Activated CD4-positive, alpha-beta memory T cell treated with anti-CD3 and anti-CD28 coated beads for 36 hours (primary cell): Measurements from ENCODE around the gene HMGCLL1. TPM values are rescaled to one million over a fixed set of nuclear protein-coding genes. Genes with fewer than 3 reads are reported as not detected.

Experiments
- CTCF ChIA-PET: fragments of 350-600 bp; sonication (Branson Sonifier 250); formaldehyde crosslinking; loops from one replicate; lab custom pipeline; 2021; ENCODE audit warnings: antibody characterized with exemption, inconsistent platforms; lab: Charles Lee
- POLR2A ChIA-PET: fragments of 350-600 bp; sonication (Branson Sonifier 250); formaldehyde crosslinking; loops from one replicate; lab custom pipeline; 2021; ENCODE audit warnings: antibody characterized with exemption; lab: Charles Lee
- DNase-seq: peaks from one replicate; pipeline ENCODE4 v3.0.0-alpha.2; 2020
- H3K27ac Mint-ChIP-seq: one replicate; pipeline ENCODE4 v1.8.0; 2021; ENCODE audit warnings: mixed read lengths
- H3K27me3 Mint-ChIP-seq: one replicate; pipeline ENCODE4 v1.8.0; 2021; ENCODE audit warnings: mixed read lengths
- H3K36me3 Mint-ChIP-seq: one replicate; pipeline ENCODE4 v1.8.0; 2021; ENCODE audit warnings: mixed read lengths
- H3K4me1 Mint-ChIP-seq: one replicate; pipeline ENCODE4 v1.8.0; 2021; ENCODE audit warnings: low read depth, mixed read lengths
- H3K4me3 Mint-ChIP-seq: one replicate; pipeline ENCODE4 v1.8.0; 2021; ENCODE audit warnings: mild to moderate bottlenecking, mixed read lengths
- H3K9me3 Mint-ChIP-seq: one replicate; pipeline ENCODE4 v1.8.0; 2021; ENCODE audit warnings: mixed read lengths
- intact Hi-C: fragments of 100-400 bp; cut with micrococcal nuclease; formaldehyde crosslinking; loops from one replicate; pipeline ENCODE4 v1.15.1; 2023
- total RNA-seq, 2 experiments: library from RNA; stranded (reverse); gene quantifications; one replicate each; pipeline ENCODE4 v1.2.3, GENCODE V29; 2021

HMGCLL1 gene
- total RNA-seq, 2 experiments from 2014 or later, result not detected

- Mint-ChIP-seq H3K4me3 (no peak overlapping the region), H3K36me3 (no peaks in the 10 kb centered on the region), H3K9me3 (peaks cover 7% of the 10 kb centered on the region), H3K27me3 (no peaks in the 10 kb centered on the region), H3K4me1 (no peaks in the 10 kb centered on the region), H3K27ac (no peak overlapping the region)
- POLR2A ChIA-PET, result no interaction called here
- intact Hi-C loops, result no loop called here
- CTCF ChIA-PET, result no interaction called here
- DNase-seq, result no peak
Observed at GRCh38 chr6:55473722-55474121, 105.3 kb downstream of the HMGCLL1 start.

GRCh38 chr6:55469951-55470366 is 109.0 kb downstream of the HMGCLL1 start:
- no peak overlapping the region for H3K4me3 Mint-ChIP-seq
- ChIA-PET POLR2A (no interaction called here), CTCF (no interaction called here)
- no peaks in the 10 kb centered on the region for H3K4me1 Mint-ChIP-seq
- peaks cover 11% of the 10 kb centered on the region for H3K9me3 Mint-ChIP-seq
- intact Hi-C loops, result no loop called here
- no peak for DNase-seq
- no peaks in the 10 kb centered on the region for H3K27me3 Mint-ChIP-seq
- no peaks in the 10 kb centered on the region for H3K36me3 Mint-ChIP-seq
- H3K27ac Mint-ChIP-seq, result no peak overlapping the region

DNA sequence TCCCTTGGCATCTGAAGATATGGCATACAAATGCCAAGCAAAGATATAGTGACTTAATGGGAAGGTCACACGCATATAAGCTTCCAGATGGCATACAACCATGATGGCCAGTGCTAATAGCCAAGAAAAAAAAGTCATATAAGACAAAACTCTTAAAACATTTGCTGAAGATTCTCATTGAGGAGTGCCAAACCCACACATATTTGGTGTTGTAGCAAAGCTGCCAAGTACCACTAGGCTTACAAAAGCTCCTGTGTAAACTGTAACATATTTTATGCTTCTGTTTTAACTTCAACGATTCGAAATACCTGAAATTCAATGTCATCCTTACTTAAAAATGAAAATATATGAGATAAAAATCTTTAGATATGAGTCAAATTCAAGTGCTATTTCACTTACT is 123.0 kb downstream of the HMGCLL1 start:
- H3K4me1 Mint-ChIP-seq, result no peaks in the 10 kb centered on the region
- POLR2A ChIA-PET, result no interaction called here
- intact Hi-C loops, result no loop called here

GRCh38 chr6:55450005-55450404 is 129.0 kb downstream of the HMGCLL1 start:
- peaks cover 8% of the 10 kb centered on the region for H3K9me3 Mint-ChIP-seq
- H3K27me3 Mint-ChIP-seq, result no peaks in the 10 kb centered on the region
- DNase-seq, result no peak
- H3K4me1 Mint-ChIP-seq, result no peaks in the 10 kb centered on the region
- intact Hi-C loops, result no loop called here
- ChIA-PET POLR2A (no interaction called here), CTCF (no interaction called here)
- no peaks in the 10 kb centered on the region for H3K36me3 Mint-ChIP-seq
- H3K27ac Mint-ChIP-seq, result no peak overlapping the region
- H3K4me3 Mint-ChIP-seq, result no peak overlapping the region

More for the DNA sequence above, 123.0 kb downstream of the HMGCLL1 start:
- Mint-ChIP-seq H3K27ac (no peak overlapping the region), H3K27me3 (no peaks in the 10 kb centered on the region), H3K9me3 (peaks cover 3% of the 10 kb centered on the region), H3K4me3 (no peak overlapping the region), H3K36me3 (no peaks in the 10 kb centered on the region)
- CTCF ChIA-PET, result no interaction called here
- no peak for DNase-seq

- no peak overlapping the region for H3K4me3 Mint-ChIP-seq
- ChIA-PET POLR2A (no interaction called here), CTCF (no interaction called here)
- no peaks in the 10 kb centered on the region for H3K4me1 Mint-ChIP-seq
- no peaks in the 10 kb centered on the region for H3K27me3 Mint-ChIP-seq
- DNase-seq, result no peak
- no peaks in the 10 kb centered on the region for H3K36me3 Mint-ChIP-seq
- H3K9me3 Mint-ChIP-seq, result peaks cover 10% of the 10 kb centered on the region
- intact Hi-C loops, result loop anchor here (5.0 kb wide), 1 partner anchor 438 kb away; no protein-coding TSS in a partner anchor
- no peak overlapping the region for H3K27ac Mint-ChIP-seq
Observed at GRCh38 chr6:55449225-55449624, 129.8 kb downstream of the HMGCLL1 start.

GRCh38 chr6:55448451-55448850 is 130.5 kb downstream of the HMGCLL1 start:
- intact Hi-C loops, result loop anchor here (5.0 kb wide), 1 partner anchor 439 kb away; no protein-coding TSS in a partner anchor
- H3K27me3 Mint-ChIP-seq, result no peaks in the 10 kb centered on the region
- no peaks in the 10 kb centered on the region for H3K36me3 Mint-ChIP-seq
- DNase-seq, result no peak
- ChIA-PET POLR2A (no interaction called here), CTCF (no interaction called here)
- H3K4me1 Mint-ChIP-seq, result no peaks in the 10 kb centered on the region
- peaks cover 8% of the 10 kb centered on the region for H3K9me3 Mint-ChIP-seq
- no peak overlapping the region for H3K27ac Mint-ChIP-seq
- H3K4me3 Mint-ChIP-seq, result no peak overlapping the region

- H3K27me3 Mint-ChIP-seq, result no peaks in the 10 kb centered on the region
- POLR2A ChIA-PET, result no interaction called here
- DNase-seq, result no peak
- H3K27ac Mint-ChIP-seq, result no peak overlapping the region
- no peaks in the 10 kb centered on the region for H3K36me3 Mint-ChIP-seq
- intact Hi-C loops, result loop anchor here (5.0 kb wide), 1 partner anchor 439 kb away; no protein-coding TSS in a partner anchor
- H3K4me1 Mint-ChIP-seq, result no peaks in the 10 kb centered on the region
- H3K4me3 Mint-ChIP-seq, result no peak overlapping the region
- peaks cover 8% of the 10 kb centered on the region for H3K9me3 Mint-ChIP-seq
- CTCF ChIA-PET, result no interaction called here
Observed at GRCh38 chr6:55447891-55448290, 131.1 kb downstream of the HMGCLL1 start.

DNA sequence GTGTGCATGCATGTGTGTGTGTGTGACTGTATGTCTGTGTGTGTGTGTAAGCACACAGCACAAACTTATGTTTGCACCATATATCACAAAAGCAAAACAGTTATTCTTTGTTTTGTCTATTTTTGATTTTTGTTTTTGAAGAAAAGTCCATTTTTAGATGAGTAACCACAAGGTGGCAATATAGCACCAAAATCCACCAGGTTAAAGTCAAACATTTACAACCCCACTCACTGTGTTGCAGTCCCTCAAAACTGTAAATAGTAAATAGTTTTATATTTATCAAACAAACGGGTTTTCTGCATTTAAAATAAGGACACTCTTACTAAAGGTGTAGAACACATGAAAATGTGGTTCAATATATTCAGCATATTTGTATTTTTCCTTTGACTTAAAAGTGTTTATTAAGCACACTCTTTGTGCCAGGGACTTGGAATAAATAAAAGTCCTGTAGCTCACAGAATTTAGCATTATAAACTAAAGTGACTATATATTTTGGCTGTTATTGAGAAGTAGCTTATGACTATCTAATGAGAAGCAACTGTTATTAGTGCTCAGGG is 133.3 kb downstream of the HMGCLL1 start:
- H3K27me3 Mint-ChIP-seq, result no peaks in the 10 kb centered on the region
- DNase-seq, result no peak
- peaks cover 5% of the 10 kb centered on the region for H3K9me3 Mint-ChIP-seq
- H3K4me1 Mint-ChIP-seq, result no peaks in the 10 kb centered on the region
- ChIA-PET CTCF (no interaction called here), POLR2A (no interaction called here)
- intact Hi-C loops, result loop anchor here (5.0 kb wide), 1 partner anchor 442 kb away; no protein-coding TSS in a partner anchor
- H3K27ac Mint-ChIP-seq, result no peak overlapping the region
- no peak overlapping the region for H3K4me3 Mint-ChIP-seq
- H3K36me3 Mint-ChIP-seq, result no peaks in the 10 kb centered on the region

DNA sequence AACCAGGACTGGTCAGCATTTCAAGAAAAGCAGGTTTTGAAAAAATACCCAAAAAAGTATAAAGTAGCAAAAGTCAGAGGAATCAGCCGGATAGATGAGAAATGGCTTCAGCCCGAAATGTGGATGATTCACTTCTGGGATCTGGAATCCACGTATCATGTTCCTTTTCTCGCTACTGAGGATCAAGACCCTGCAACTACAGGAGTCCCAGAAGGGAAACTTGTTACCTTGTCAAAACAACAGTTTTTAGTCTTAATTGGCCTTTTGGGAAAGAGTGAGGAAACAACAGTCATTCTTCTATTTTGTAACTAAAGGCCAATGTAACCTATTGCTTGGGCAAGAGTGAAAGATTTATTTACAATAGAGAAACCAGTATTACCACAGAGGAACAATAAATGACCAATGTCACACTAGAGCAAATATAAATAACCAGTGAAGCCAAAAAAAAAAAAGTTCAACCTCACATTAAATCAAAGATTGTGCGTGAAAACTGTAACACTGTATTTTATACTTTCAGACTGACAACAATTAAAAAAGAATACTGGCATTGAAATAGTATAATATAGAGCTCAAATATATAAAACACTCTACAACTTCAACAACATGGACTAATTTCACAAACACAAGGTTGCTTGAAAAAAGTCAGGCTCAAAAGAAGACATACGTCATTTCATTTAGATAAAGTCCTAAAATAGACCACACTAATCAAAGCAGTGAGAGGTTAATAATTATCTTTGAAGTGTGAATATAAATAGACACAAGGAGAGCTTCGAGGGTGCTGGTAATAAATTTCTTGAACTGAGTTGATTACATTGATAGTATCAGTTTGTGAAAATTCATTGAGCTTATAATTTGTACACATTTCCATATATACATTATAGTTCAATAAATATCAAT is 135.5 kb downstream of the HMGCLL1 start:
- intact Hi-C loops, result no loop called here
- Mint-ChIP-seq H3K4me3 (no peak overlapping the region), H3K4me1 (no peaks in the 10 kb centered on the region), H3K9me3 (peaks cover 5% of the 10 kb centered on the region), H3K36me3 (no peaks in the 10 kb centered on the region), H3K27me3 (no peaks in the 10 kb centered on the region), H3K27ac (no peak overlapping the region)
- no peak for DNase-seq
- ChIA-PET POLR2A (no interaction called here), CTCF (no interaction called here)

DNA sequence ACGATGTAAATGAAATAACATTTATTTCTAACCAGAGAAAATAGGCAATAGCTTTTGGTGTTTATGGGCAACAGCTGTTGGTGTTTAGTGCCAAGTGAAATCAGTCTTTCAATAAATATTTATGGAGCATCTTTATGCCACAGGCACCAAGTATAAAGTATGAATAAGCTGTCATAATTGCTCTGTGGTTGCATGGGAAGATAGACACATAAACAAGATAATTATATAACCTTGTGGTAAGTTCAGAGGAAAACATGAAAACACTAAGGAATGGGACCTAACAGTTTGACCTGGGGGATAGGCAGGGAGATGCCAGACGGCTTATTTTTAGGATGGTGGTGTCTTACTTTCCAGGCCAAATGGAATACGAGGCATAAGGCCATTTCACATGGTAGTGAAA is 140.8 kb downstream of the HMGCLL1 start:
- CTCF ChIA-PET, result no interaction called here
- no peak for DNase-seq
- Mint-ChIP-seq H3K27ac (no peak overlapping the region), H3K9me3 (peaks cover 3% of the 10 kb centered on the region), H3K27me3 (no peaks in the 10 kb centered on the region), H3K4me1 (no peaks in the 10 kb centered on the region), H3K4me3 (no peak overlapping the region), H3K36me3 (no peaks in the 10 kb centered on the region)
- intact Hi-C loops, result no loop called here
- POLR2A ChIA-PET, result no interaction called here

- CTCF ChIA-PET, result no interaction called here
- H3K4me3 Mint-ChIP-seq, result no peak overlapping the region
- no peaks in the 10 kb centered on the region for H3K27me3 Mint-ChIP-seq
- intact Hi-C loops, result no loop called here
- H3K4me1 Mint-ChIP-seq, result no peaks in the 10 kb centered on the region
- DNase-seq, result no peak
- H3K9me3 Mint-ChIP-seq, result peaks cover 3% of the 10 kb centered on the region
- POLR2A ChIA-PET, result no interaction called here
- H3K36me3 Mint-ChIP-seq, result no peaks in the 10 kb centered on the region
- H3K27ac Mint-ChIP-seq, result no peak overlapping the region
Observed at GRCh38 chr6:55437141-55437540, 141.9 kb downstream of the HMGCLL1 start.

- intact Hi-C loops, result no loop called here
- POLR2A ChIA-PET, result no interaction called here
- no peaks in the 10 kb centered on the region for H3K36me3 Mint-ChIP-seq
- no peaks in the 10 kb centered on the region for H3K4me1 Mint-ChIP-seq
- H3K9me3 Mint-ChIP-seq, result peaks cover 8% of the 10 kb centered on the region
- CTCF ChIA-PET, result no interaction called here
- no peak for DNase-seq
- H3K27ac Mint-ChIP-seq, result no peak overlapping the region
- H3K27me3 Mint-ChIP-seq, result no peaks in the 10 kb centered on the region
- H3K4me3 Mint-ChIP-seq, result no peak overlapping the region
Observed at GRCh38 chr6:55433446-55434130, 145.4 kb downstream of the HMGCLL1 start.
